OCI-LY3 (cell line): ENCODE data around the gene SERPINA10.
"Not testable (repeated sequence)": the region's sequence is repeated elsewhere in the genome, so short reads cannot be mapped to it uniquely, and the experiment has no call there.

Source experiments
- H2AFZ ChIP-seq: fragments of 200-600, 300-600 bp; shearing (Covaris generic); 2 replicates; pipeline ENCODE4 v1.6.0; 2014; ENCODE audit warnings: antibody characterized with exemption, low read depth, low read length
- H3K27ac ChIP-seq: fragments of 200-600, 300-600 bp; sonication (generic); 2 replicates; pipeline ENCODE4 v1.5.1; 2014; ENCODE audit warnings: mild to moderate bottlenecking, low read length, moderate library complexity, mixed read lengths
- H3K27me3 ChIP-seq: fragments of 200-600, 300-600 bp; sonication (generic); 2 replicates; pipeline ENCODE4 v1.6.1; 2014; ENCODE audit warnings: low read depth, low read length, mixed read lengths
- H3K36me3 ChIP-seq: fragments of 200-600, 300-600 bp; sonication (generic); replicated peaks from 2 replicates; pipeline ENCODE3; 2014; ENCODE audit warnings: low read depth, low read length, mixed read lengths
- H3K4me1 ChIP-seq: fragments of 300-600, 200-600 bp; sonication (generic); 2 replicates; pipeline ENCODE4 v1.6.1; 2014; ENCODE audit warnings: low read length, mixed read lengths
- H3K4me2 ChIP-seq: fragments of 200-600, 300-600 bp; sonication (generic); 2 replicates; pipeline ENCODE4 v1.6.1; 2014; ENCODE audit warnings: low read length, mixed read lengths
- H3K4me3 ChIP-seq: fragments of 300-600, 200-600 bp; sonication (generic); 2 replicates; pipeline ENCODE4 v1.5.1; 2014; ENCODE audit warnings: antibody characterized with exemption, mild to moderate bottlenecking, low read length, moderate library complexity
- H3K79me2 ChIP-seq: fragments of 300-600, 200-600 bp; shearing (Covaris generic); 2 replicates; pipeline ENCODE4 v1.6.1; 2014; ENCODE audit warnings: mild to moderate bottlenecking, low read length, mixed read lengths
- H3K9ac ChIP-seq: fragments of 300-600, 200-600 bp; shearing (Covaris generic); 2 replicates; pipeline ENCODE4 v1.6.0; 2014; ENCODE audit warnings: mild to moderate bottlenecking, low read length, moderate library complexity
- H3K9me3 ChIP-seq: fragments of 200-600, 300-600 bp; shearing (Covaris generic); 2 replicates; pipeline ENCODE4 v1.6.1; 2014; ENCODE audit warnings: low read length, mixed read lengths; ENCODE audit not compliant: insufficient read depth
- H4K20me1 ChIP-seq: fragments of 200-600, 300-600 bp; sonication (generic); 2 replicates; pipeline ENCODE4 v1.6.1; 2016; ENCODE audit warnings: low read length, mixed read lengths; ENCODE audit not compliant: insufficient read depth
- EZH2phosphoT487 ChIP-seq: fragments of 200-600 bp; shearing (Covaris generic); IDR thresholded peaks from 2 replicates; pipeline ENCODE4 v1.6.1; 2018; ENCODE audit warnings: antibody characterized with exemption, mixed run types, low read depth
- TF ChIP-seq, protein P1 (sequence below): fragments of 200-600, 300-600 bp; sonication (generic); IDR thresholded peaks from 2 replicates; pipeline ENCODE4 v1.5.1; 2014; ENCODE audit warnings: antibody characterized with exemption, low read length, low read depth

SERPINA10 gene

DNA sequence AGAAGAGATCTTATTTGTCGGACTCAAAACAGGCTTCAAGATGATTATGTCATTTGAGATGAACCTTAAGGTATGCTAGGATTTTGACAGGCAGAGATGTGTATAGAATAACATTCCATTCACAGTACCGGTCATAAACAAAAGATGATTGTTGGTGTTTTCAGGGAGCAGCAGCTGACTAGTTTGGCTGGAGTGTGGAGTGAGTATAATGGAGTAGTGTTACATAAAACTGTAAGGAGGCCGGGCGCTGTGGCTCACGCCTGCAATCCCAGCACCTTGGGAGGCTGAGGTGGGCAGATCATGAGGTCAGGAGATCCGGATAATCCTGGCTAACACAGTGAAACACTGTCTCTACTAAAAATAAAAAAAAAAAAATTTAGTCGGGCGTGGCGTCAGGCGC is 23.9 kb downstream of the SERPINA10 start:
- no peaks in the 10 kb centered on the region for H3K79me2 ChIP-seq
- no peak overlapping the region for H3K4me3 ChIP-seq
- no peak overlapping the region for H2AFZ ChIP-seq
- H3K4me1 ChIP-seq, result no peaks in the 10 kb centered on the region
- H3K9me3 ChIP-seq, result no peaks in the 10 kb centered on the region
- no peaks in the 10 kb centered on the region for H3K27me3 ChIP-seq
- no peak overlapping the region for H3K9ac ChIP-seq
- H4K20me1 ChIP-seq, result no peaks in the 10 kb centered on the region
- H3K27ac ChIP-seq, result no peak overlapping the region
- TF ChIP-seq, protein P1, sequence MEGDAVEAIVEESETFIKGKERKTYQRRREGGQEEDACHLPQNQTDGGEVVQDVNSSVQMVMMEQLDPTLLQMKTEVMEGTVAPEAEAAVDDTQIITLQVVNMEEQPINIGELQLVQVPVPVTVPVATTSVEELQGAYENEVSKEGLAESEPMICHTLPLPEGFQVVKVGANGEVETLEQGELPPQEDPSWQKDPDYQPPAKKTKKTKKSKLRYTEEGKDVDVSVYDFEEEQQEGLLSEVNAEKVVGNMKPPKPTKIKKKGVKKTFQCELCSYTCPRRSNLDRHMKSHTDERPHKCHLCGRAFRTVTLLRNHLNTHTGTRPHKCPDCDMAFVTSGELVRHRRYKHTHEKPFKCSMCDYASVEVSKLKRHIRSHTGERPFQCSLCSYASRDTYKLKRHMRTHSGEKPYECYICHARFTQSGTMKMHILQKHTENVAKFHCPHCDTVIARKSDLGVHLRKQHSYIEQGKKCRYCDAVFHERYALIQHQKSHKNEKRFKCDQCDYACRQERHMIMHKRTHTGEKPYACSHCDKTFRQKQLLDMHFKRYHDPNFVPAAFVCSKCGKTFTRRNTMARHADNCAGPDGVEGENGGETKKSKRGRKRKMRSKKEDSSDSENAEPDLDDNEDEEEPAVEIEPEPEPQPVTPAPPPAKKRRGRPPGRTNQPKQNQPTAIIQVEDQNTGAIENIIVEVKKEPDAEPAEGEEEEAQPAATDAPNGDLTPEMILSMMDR, result no peak
- TF ChIP-seq EZH2phosphoT487, result no peak
- H3K4me2 ChIP-seq, result no peak overlapping the region
- H3K36me3 ChIP-seq, result no peaks in the 10 kb centered on the region

DNA sequence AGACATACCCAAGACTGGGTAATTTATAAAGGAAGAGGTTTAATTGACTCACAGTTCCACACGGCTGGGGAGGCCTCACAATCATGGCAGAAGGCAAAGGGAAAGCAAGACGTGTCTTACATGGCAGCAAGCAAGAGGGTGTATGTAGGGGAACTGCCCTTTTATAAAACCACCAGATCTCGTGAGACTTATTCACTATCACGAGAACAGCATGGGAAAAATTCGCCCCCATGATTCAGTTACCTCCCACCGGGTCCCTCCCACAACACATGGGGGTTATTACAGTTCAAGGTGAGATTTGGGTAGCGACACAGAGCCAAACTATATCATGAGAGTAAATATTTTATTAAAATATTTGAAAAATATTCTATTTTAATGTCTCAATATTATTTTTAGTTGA is 24.5 kb downstream of the SERPINA10 start:
- H3K27ac ChIP-seq, H3K36me3 ChIP-seq, H3K9me3 ChIP-seq, H3K4me2 ChIP-seq, H3K4me1 ChIP-seq, H3K9ac ChIP-seq, H2AFZ ChIP-seq, H4K20me1 ChIP-seq, H3K79me2 ChIP-seq, H3K27me3 ChIP-seq, H3K4me3 ChIP-seq: not testable (repeated sequence)

DNA sequence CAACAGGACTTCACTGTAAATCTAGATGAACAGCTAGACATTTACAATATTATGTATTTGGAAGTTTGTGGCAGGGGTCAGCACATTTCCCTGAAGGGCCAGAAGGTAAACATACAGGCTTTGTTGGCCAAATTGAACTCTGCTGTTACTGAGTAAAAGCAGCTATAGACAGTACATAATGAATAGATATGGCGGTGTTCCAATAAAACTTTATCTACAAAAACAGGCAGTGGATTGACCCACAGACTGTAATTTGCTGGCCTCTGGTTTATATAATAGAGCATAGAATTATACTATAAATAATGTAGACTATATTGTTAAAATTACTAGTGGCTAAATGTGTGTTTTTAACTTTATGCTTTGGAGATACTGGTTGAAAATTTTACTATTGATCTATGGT is 25.7 kb downstream of the SERPINA10 start:
- Histone ChIP-seq H3K9ac (no peak overlapping the region), H2AFZ (no peak overlapping the region), H3K79me2 (no peaks in the 10 kb centered on the region), H3K27ac (no peak overlapping the region), H4K20me1 (no peaks in the 10 kb centered on the region), H3K27me3 (no peaks in the 10 kb centered on the region), H3K9me3 (peaks cover 5% of the 10 kb centered on the region; the same call in 1 of the 2 replicates), H3K4me2 (no peak overlapping the region), H3K36me3 (peaks cover 2% of the 10 kb centered on the region), H3K4me1 (no peaks in the 10 kb centered on the region), H3K4me3 (no peak overlapping the region)
- no peak for TF ChIP-seq EZH2phosphoT487
- TF ChIP-seq, protein P1, result no peak

DNA sequence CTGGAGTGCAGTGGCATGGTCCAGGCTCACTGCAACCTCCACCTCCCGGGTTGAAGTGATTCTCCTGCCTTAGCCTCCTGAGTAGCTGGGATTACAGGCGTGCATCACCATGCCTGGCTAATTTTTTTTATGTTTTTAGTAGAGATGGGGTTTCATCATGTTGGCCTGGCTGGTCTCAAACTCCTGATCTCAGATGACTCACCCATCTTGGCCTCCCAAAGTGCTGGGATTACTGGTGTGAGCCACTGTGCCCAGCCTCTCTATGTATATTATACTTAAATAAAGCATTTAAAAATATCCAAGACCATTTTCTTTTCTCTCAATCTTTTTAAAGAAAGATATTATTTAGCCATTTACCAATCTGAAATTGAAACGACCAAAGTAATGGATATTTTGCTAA is 28.9 kb downstream of the SERPINA10 start:
- not testable (repeated sequence) for H3K36me3 ChIP-seq, H3K4me1 ChIP-seq, H3K9me3 ChIP-seq

DNA sequence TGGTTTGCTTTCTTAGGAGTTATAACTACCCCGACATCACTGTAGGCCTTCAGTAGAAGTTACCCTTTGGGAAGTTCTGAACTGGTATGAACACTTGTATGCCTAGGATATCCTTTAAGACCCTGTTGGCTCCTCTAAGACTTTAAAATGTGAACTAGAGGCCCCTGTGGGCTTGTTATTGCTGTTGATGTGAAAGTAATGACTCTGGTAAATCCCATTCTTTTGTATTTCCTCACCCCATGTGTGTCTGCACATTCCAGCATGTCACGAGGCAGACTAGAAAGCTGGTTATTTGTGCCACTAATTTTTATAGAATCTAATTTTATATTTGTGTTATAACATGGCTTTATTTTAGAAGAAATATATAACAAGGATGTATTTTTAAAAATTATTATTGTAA is 48.9 kb downstream of the SERPINA10 start:
- Histone ChIP-seq H3K36me3 (no peaks in the 10 kb centered on the region), H2AFZ (no peak overlapping the region), H3K9me3 (no peaks in the 10 kb centered on the region), H4K20me1 (no peaks in the 10 kb centered on the region), H3K79me2 (no peaks in the 10 kb centered on the region), H3K27ac (no peak overlapping the region), H3K4me1 (no peaks in the 10 kb centered on the region), H3K4me3 (no peak overlapping the region), H3K27me3 (no peaks in the 10 kb centered on the region), H3K9ac (no peak overlapping the region), H3K4me2 (no peak overlapping the region)
- TF ChIP-seq EZH2phosphoT487, result no peak
- TF ChIP-seq, protein P1, result no peak

More for the DNA sequence above, 28.9 kb downstream of the SERPINA10 start:
- not testable (repeated sequence) for H4K20me1 ChIP-seq, H3K27me3 ChIP-seq, H3K9ac ChIP-seq, H3K4me3 ChIP-seq, H3K79me2 ChIP-seq, H3K4me2 ChIP-seq, H3K27ac ChIP-seq, H2AFZ ChIP-seq
